ENCODE measurements around the gene AOPEP.
A peak's percentile ranks its signal among the peaks of the same experiment; 100 is the strongest.

AOPEP gene

DNA sequence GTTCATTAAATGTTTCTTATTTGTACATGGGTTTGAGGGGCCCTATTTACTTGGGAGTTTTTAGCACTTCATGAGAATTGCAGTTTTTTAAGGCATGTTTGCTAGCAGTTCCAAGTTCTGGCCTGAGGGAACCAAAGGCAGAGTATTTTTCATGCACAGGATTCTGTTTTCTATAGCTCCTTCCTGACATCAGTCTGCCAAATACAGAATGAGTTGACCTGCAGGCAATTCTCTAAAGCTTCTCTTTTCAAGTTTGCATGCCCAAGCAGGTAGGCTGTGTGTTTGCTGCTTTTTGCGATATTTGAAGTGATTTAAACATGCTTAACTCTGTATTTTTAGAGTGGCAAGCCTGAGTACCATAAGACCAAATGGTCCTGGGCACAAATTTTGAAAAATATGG lies 75.8 kb downstream of the AOPEP start:
- TF ChIP-seq, protein P1, sequence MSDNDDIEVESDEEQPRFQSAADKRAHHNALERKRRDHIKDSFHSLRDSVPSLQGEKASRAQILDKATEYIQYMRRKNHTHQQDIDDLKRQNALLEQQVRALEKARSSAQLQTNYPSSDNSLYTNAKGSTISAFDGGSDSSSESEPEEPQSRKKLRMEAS (IDR thresholded peaks at IDR 0.05): no peak
- TF ChIP-seq, protein P2, sequence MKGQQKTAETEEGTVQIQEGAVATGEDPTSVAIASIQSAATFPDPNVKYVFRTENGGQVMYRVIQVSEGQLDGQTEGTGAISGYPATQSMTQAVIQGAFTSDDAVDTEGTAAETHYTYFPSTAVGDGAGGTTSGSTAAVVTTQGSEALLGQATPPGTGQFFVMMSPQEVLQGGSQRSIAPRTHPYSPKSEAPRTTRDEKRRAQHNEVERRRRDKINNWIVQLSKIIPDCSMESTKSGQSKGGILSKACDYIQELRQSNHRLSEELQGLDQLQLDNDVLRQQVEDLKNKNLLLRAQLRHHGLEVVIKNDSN (IDR thresholded peaks at IDR 0.05): no peak
- TF ChIP-seq RAD21 (IDR thresholded peaks at IDR 0.05; ENCODE audit: low read depth) (no peak), TEAD4 (IDR thresholded peaks at IDR 0.05) (no peak), TCF12 (IDR thresholded peaks at IDR 0.05; ENCODE audit: low read depth) (no peak), NFIC (IDR thresholded peaks at IDR 0.05) (no peak)

DNA sequence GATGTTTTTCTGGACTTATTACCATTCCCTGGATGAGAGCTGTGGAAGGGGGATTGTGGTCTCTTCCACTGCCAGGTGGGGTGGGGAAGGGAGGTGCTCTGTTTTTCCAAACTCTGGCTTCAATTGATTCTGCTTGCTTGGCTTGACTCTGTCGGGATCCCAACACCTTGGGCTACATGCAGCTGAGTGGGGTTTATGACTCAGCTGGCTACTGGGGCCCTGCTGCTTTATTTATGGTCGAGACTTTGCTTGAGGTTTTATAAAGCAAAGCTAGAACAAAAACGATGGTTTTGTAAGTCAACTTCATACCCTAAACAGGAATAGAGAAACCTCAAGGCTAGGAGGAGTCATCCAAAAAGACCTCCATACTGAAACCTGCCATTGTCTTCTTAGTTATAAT lies 76.3 kb downstream of the AOPEP start:
- no peak for TF ChIP-seq TAF1 (IDR thresholded peaks at IDR 0.05; ENCODE audit: low read depth)
- no peak for TF ChIP-seq FOXM1 (IDR thresholded peaks at IDR 0.05; ENCODE audit: borderline replicate concordance, low read depth)
- no peak for TF ChIP-seq ZBTB7A (IDR thresholded peaks at IDR 0.05; ENCODE audit: low read depth)

DNA sequence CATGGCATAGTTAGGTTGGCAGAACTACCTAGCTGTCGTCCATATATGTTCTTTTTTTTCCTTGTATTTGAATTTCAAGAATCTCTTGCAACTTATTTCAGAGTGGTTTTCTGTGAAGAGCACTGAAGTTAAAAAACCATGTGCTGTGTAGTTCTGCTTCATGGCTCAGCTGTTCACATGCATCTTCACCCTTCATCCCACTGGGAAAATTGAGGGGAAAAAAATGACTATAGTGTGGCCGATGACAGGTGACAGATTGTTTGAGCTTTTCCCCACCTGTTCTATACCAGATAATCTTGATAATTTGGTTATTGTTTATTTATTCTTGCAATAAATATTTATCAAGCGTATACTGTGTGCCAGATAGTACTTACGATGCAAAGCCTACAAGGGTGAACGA lies 77.8 kb downstream of the AOPEP start:
- TF ChIP-seq, protein P3, sequence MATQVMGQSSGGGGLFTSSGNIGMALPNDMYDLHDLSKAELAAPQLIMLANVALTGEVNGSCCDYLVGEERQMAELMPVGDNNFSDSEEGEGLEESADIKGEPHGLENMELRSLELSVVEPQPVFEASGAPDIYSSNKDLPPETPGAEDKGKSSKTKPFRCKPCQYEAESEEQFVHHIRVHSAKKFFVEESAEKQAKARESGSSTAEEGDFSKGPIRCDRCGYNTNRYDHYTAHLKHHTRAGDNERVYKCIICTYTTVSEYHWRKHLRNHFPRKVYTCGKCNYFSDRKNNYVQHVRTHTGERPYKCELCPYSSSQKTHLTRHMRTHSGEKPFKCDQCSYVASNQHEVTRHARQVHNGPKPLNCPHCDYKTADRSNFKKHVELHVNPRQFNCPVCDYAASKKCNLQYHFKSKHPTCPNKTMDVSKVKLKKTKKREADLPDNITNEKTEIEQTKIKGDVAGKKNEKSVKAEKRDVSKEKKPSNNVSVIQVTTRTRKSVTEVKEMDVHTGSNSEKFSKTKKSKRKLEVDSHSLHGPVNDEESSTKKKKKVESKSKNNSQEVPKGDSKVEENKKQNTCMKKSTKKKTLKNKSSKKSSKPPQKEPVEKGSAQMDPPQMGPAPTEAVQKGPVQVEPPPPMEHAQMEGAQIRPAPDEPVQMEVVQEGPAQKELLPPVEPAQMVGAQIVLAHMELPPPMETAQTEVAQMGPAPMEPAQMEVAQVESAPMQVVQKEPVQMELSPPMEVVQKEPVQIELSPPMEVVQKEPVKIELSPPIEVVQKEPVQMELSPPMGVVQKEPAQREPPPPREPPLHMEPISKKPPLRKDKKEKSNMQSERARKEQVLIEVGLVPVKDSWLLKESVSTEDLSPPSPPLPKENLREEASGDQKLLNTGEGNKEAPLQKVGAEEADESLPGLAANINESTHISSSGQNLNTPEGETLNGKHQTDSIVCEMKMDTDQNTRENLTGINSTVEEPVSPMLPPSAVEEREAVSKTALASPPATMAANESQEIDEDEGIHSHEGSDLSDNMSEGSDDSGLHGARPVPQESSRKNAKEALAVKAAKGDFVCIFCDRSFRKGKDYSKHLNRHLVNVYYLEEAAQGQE (IDR thresholded peaks at IDR 0.05; ENCODE audit: low read depth): no peak
- TF ChIP-seq TCF12 (IDR thresholded peaks at IDR 0.05; ENCODE audit: low read depth) (no peak), TEAD4 (IDR thresholded peaks at IDR 0.05) (no peak), FOXM1 (IDR thresholded peaks at IDR 0.05; ENCODE audit: borderline replicate concordance, low read depth) (no peak), NFIC (IDR thresholded peaks at IDR 0.05) (no peak)
- TF ChIP-seq, protein P1 (IDR thresholded peaks at IDR 0.05): no peak
- TF ChIP-seq, protein P2 (IDR thresholded peaks at IDR 0.05): no peak

DNA sequence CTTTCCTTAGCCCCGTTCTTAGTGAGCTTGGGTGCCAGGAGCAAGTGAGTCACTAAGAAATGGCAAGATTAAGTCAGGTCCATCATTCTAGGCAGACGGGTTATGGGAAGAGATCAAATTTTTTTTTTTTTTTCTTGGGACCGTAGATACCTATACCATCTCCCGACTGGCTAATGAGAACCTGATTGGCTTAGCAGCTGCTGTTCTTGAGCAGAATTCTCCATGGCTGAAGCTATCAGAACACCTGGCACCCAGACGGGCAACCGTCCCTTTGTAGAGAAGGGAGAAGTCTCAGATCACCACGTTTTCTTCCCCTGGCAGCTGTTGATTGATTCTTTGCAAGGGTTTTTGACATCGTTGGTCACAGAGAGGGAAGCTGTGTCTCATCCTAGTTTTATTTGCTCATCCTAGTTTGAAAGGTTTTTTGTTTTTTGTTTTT lies 78.6 kb downstream of the AOPEP start:
- TF ChIP-seq TAF1 (IDR thresholded peaks at IDR 0.05; ENCODE audit: low read depth) (no peak), CEBPB (IDR thresholded peaks at IDR 0.05) (no peak), EGR1 (IDR thresholded peaks at IDR 0.05) (no peak), CREB1 (IDR thresholded peaks at IDR 0.05; ENCODE audit: low read depth) (no peak), YY1 (IDR thresholded peaks at IDR 0.05; ENCODE audit: low read depth) (no peak), NFIC (IDR thresholded peaks at IDR 0.05) (no peak), FOXM1 (IDR thresholded peaks at IDR 0.05; ENCODE audit: borderline replicate concordance, low read depth) (no peak), TCF12 (IDR thresholded peaks at IDR 0.05; ENCODE audit: low read depth) (no peak), EP300 (IDR thresholded peaks at IDR 0.05; ENCODE audit: borderline replicate concordance) (no peak)
- TF ChIP-seq, protein P1 (IDR thresholded peaks at IDR 0.05): no peak

DNA sequence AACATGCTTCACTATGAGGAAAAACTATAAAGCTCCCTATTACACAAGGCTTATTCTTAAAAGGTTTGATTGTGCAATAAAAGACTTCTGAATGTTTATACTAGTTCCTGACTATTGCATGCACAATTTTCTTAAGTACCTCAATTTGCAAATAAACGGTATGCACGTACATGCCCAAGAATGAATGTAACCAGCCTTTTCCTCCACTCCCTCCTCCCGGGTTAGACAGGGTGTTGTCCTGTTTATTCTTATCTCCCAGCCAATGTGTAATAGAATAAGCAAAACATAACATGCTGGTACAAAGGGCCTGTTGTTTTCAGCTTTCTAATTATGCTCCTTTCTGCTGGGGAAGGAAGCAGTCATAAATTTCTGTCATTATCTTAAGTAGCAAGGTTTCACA lies 79.1 kb downstream of the AOPEP start:
- TF ChIP-seq TAF1 (IDR thresholded peaks at IDR 0.05; ENCODE audit: low read depth) (no peak), CEBPB (IDR thresholded peaks at IDR 0.05) (peak; percentile 78), FOXM1 (IDR thresholded peaks at IDR 0.05; ENCODE audit: borderline replicate concordance, low read depth) (no peak), EP300 (IDR thresholded peaks at IDR 0.05; ENCODE audit: borderline replicate concordance) (0 out of 2 replicates have a peak, but pooled peaks have one; percentile 15)

DNA sequence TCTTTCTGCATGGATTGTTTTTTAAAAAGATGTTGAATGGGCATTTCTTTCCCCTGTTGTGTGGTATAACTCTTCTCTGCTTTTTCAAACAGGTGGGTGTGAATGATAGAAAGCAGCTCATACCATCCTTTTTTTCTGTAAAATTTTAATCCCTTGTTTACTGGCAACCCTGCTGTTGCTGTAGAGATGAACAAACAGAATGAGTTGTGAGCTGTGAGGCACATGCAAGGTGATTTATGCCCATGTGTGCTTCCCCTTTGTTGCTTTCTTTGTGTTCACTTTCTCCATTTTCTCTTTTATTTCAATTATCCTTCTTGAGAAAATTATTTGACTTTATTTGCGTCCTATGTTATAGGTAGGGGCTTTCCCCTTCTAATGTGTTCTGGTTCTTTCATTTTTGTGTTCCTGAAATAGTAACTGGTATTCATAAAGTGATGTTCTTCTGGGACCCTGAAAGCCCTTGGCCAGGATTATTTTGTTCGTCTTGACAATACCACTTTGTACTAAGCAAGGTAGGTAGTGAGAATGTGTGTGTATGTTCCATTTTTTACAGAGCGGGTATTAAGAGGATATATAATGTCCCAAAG lies 79.9 kb downstream of the AOPEP start:
- TF ChIP-seq ZBTB7A (IDR thresholded peaks at IDR 0.05; ENCODE audit: low read depth): no peak
- TF ChIP-seq TCF12 (IDR thresholded peaks at IDR 0.05; ENCODE audit: low read depth): no peak
- no peak for TF ChIP-seq EP300 (IDR thresholded peaks at IDR 0.05; ENCODE audit: borderline replicate concordance)
- TF ChIP-seq, protein P2 (IDR thresholded peaks at IDR 0.05): no peak
- TF ChIP-seq EGR1 (IDR thresholded peaks at IDR 0.05): no peak
- TF ChIP-seq, protein P1 (IDR thresholded peaks at IDR 0.05): no peak
- no peak for TF ChIP-seq CEBPB (IDR thresholded peaks at IDR 0.05)
- TF ChIP-seq, protein P3 (IDR thresholded peaks at IDR 0.05; ENCODE audit: low read depth): no peak
- no peak for TF ChIP-seq TEAD4 (IDR thresholded peaks at IDR 0.05)
- no peak for TF ChIP-seq CREB1 (IDR thresholded peaks at IDR 0.05; ENCODE audit: low read depth)
- no peak for TF ChIP-seq TAF1 (IDR thresholded peaks at IDR 0.05; ENCODE audit: low read depth)
- no peak for TF ChIP-seq NFIC (IDR thresholded peaks at IDR 0.05)
- no peak for TF ChIP-seq RAD21 (IDR thresholded peaks at IDR 0.05; ENCODE audit: low read depth)
- TF ChIP-seq YY1 (IDR thresholded peaks at IDR 0.05; ENCODE audit: low read depth): no peak
- no peak for TF ChIP-seq FOXM1 (IDR thresholded peaks at IDR 0.05; ENCODE audit: borderline replicate concordance, low read depth)
